Tibial nerve (tissue), 4 donors: ENCODE measurements around the gene ASTN2.

ENCODE experiments used
- EP300 ChIP-seq, 2 donors: sonication (generic); formaldehyde crosslinking; IDR thresholded peaks; one replicate each; pipeline ENCODE4 v1.6.1; 2017; ENCODE audit warnings: antibody characterized with exemption in 2 of 2, mild to moderate bottlenecking in 1 of 2
- POLR2A ChIP-seq, 2 donors: fragments of 450-650 bp; IDR thresholded peaks; one replicate each; pipeline ENCODE4 v1.6.1; 2017; ENCODE audit warnings: antibody characterized with exemption in 2 of 2, mild to moderate bottlenecking in 2 of 2, moderate library complexity in 2 of 2
- TF ChIP-seq, protein P1 (sequence below), 5 experiments: fragments of 200-600 bp in 3 of 5; fragments of 450-650 bp in 2 of 5; sonication (generic) in 3 of 5; IDR thresholded peaks; one replicate each; pipeline ENCODE4 v1.5.1; 2016 to 2019; ENCODE audit warnings: antibody characterized with exemption in 5 of 5, mild to moderate bottlenecking in 3 of 5, moderate library complexity in 2 of 5

DNA sequence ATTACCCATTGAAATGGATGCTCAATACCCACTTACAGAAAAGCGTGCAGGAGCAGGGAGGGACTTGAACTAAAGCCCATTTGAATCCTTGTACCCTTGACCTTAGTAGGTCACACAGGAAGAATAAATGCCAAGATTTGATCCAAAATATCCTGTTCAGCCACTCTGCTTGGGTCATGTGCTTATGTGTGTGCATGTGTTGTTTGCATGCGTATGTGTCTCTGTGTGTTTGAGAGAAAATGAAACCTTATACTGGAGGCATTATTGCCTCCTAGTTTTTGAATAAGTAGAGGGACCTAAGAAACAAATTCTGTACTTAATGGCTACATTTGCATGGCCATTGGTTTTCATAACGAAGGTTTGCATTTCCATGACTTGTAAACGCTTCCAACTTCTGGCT is 791.1 kb downstream of the ASTN2 start:
- no peak for TF ChIP-seq POLR2A (IDR thresholded peaks at IDR 0.05)
- TF ChIP-seq, protein P1, sequence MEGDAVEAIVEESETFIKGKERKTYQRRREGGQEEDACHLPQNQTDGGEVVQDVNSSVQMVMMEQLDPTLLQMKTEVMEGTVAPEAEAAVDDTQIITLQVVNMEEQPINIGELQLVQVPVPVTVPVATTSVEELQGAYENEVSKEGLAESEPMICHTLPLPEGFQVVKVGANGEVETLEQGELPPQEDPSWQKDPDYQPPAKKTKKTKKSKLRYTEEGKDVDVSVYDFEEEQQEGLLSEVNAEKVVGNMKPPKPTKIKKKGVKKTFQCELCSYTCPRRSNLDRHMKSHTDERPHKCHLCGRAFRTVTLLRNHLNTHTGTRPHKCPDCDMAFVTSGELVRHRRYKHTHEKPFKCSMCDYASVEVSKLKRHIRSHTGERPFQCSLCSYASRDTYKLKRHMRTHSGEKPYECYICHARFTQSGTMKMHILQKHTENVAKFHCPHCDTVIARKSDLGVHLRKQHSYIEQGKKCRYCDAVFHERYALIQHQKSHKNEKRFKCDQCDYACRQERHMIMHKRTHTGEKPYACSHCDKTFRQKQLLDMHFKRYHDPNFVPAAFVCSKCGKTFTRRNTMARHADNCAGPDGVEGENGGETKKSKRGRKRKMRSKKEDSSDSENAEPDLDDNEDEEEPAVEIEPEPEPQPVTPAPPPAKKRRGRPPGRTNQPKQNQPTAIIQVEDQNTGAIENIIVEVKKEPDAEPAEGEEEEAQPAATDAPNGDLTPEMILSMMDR (IDR thresholded peaks at IDR 0.05): no peak
- TF ChIP-seq EP300 (IDR thresholded peaks at IDR 0.05): no peak
